NCI-H748 (cell line): ENCODE results near the gene SSU72.
"Not testable (repeated sequence)": the region's sequence is repeated elsewhere in the genome, so short reads cannot be mapped to it uniquely, and the experiment has no call there.

Source experiments
- DNase-seq: peaks from one replicate; lab custom pipeline; 2025; ENCODE audit not compliant: unreplicated experiment; lab: John Stamatoyannopoulos, UW

Gene SSU72

DNA sequence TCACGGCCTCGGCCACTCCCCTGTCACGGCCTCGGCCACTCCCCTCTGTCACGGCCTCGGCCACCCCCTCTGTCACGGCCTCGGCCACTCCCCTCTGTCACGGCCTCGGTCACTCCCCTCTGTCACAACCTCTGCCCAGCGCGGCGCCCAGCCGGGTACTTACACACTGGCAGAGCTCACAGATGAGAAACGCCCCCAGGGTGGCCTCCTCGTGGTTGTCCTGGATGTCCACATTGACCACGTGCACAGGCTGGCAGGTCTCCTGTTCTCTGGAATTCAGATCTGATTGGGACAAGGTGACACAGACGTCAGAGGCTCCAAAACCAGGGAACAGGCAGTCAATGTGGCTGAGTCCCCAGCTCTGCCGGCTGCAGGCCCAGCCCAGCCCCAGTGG, 31.0 kb downstream of the SSU72 start:
- no peak for DNase-seq

DNA sequence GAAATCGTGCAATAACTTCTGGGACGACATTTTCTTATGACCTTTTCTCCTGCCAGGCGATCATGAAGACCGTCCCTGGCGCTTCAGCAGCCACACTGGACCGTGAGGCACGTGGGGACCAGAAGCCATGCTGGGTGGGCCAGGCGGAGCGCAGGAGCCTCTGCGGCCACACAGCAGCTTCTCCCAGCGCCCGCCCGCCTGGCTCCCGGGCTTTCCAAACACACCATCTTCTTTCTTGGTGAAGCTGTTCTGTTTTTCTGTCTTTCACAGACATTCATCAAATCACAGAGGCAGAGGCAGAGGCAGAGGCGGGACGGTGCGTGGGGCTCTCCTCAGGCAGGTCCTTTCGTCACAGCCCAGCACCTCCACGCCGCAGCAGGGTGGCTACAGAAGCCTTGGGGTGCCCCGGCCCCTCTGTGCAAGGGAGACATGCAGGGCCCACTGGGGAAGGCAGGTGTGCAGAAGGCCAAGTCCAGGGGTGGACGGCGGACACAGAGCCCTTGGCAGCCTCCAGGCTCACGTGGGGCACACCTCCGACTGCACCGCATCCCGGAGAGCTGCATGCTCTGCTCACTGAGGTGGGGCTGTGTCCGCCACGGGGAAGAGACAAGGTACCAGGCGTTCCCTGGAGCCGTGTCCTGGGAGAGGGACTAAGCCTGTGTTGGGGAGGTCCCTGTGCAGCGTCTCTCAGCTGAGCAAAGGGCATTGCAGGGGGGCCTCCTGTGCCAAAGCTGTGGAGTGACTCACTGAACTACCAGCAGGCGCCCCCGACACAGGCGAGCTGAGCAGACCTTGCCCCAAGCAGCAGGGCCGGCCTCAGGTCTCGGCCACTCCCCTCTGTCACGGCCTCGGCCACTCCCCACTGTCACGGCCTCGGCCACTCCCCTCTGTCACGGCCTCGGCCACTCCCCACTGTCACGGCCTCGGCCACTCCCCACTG, 31.6 kb downstream of the SSU72 start:
- DNase-seq = no peak

DNA sequence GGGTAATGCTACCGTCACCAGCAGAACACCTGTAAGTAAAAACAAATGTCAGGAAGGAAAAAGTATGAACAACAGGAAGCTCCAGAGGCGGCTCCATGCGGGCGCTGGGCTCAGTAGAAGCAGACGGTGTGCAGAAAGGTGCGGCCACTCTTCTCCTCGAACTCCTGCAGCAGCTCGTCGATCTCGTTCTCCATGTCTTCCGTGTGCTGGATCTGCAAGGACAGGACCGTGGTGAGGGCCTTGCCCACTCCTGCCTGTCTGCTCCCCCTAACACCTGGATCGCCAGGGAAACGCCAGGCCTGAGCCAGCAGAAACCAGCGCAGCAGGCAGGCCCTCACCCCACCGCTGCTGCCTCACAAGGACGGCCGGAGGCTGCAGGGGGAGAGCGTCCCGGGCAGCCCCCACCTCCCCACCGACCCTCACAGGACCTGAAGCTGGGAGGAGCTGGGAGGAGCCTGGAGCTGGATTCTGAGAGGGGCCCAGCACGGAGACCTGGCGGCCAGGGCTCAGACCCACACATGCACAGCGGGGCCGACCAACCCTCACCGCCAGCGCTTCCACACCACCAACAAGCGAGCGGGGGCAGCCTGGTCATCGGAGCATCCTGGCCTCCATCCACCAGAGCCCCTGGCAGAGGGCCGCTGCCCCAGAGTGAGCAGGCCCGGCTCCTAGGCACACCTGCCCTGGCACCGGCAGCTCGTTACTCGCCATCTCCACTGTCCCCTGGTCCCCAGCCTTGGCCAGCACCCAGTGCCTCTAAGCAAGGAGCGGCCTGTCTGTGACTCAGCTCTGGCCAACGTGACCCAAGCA, 32.5 kb downstream of the SSU72 start:
- no peak for DNase-seq

DNA sequence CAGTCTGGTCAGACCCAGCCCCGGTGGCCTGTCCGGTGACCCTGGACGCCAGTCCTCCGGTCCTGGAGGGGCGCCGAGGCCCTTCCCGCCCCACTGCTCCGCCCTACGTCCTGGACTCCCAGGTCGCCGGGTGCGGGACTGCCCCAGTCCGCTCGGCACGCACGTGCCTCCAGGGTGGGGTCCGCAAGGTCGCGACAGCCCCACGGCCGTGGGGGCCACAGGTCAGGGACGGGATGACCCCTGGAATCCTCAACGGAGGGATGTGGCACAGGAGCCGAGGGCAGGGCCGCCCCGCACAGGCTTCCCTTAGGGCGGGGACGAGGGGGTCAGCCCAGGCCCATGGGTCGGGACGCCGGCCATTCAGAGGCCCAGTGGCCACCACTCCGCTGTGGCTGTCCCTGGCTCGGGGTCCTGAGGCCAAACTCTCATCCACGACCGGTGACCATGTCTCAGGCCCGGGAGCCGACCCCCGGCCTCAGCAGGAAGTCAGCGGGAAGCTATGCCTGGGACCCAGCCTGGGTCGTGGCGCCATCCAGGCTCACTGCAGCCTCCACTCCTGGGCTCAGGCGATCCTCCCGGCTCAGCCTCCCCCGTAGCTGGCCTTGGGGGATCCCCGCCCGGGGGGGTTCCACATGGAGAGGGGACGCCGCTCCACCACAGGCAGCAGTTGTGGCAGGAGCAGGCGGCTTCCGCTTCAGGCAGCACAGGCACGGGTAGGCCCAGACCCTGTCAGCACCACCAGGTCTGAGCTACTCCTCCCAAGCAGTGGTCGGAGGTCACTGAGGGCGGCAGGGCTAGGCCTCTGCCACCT, 33.6 kb downstream of the SSU72 start:
- DNase-seq = no peak

DNA sequence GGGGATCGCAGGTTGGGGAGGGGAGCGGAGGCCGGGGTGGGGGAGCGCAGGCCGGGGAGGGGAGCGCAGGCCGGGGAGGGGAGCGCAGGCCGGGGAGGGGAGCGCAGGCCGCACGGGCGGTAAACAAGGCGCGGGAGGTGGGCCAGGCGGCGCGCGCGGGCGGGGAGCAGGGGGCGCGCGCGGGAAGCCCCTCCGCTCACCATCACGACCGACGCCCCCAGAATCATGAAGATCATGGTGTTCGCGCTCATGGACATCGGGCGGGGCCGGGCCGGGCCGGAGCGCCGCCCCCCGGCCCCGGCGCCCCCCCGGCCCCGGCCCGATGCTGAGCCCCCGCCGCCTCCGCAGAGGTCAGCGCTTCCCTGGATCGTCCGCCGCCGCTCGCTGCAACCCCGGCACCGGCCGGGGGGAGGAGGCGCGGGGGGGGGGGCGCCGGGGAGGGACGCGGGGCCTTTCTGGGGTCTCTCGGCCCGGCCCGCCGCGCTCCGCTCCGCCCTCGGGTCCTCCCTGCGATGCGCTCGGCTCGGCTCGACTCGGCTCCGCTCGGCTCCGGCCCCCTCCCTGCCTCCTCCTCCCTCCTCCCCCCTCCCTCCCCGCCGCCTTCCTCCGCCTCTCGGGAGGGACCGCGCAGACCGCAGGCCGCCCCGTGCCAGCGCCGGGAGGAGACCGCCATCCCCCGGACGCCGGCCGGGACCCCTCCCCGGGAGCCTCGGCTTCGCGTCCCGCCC, 34.4 kb downstream of the SSU72 start, which contains the start of gene TMEM240:
TSS of gene TMEM240 (minus strand) at position 535 of the 728 bp plus-strand sequence. CDS start at position 257, 278 bp downstream.
- peak; percentile 62 for DNase-seq

DNA sequence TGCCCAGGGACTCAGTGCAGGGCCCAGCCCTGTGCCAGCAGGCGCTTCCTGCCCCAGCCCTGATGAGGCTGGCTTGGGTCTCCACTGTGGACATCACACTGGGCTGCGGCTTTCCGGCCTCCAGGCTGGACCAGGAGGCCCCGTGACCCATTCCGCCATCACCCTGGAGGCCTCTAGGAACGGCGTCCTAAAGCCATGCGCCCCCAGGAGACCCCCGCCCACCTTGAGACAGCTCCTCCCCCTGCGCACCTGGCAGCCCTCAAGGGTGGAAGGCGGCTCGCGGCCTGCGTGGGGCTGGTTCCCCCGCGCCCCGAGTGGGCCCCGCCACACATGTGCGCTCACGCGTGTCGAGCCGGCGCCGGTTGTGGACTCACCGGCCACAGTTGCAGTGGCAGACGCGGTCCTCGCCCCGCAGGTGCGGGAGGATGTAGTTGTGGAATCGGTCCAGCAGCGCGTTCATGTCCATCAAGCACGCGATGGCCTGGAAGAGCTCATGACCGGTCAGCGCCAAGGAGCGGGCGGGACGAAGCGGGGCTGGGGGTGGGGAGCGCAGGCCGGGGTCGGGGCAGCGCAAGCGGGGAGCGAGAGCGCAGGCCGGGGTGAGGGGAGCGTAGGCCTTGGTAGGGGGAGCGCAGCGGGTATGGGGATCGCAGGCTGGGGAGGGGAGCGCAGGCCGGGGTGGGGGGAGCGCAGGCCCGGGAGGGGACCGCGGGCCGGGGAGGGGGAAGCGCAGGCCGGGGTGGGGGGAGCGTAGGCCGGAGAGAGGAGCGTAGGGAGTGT, 35.2 kb downstream of the SSU72 start:
- DNase-seq = peak; percentile 36

DNA sequence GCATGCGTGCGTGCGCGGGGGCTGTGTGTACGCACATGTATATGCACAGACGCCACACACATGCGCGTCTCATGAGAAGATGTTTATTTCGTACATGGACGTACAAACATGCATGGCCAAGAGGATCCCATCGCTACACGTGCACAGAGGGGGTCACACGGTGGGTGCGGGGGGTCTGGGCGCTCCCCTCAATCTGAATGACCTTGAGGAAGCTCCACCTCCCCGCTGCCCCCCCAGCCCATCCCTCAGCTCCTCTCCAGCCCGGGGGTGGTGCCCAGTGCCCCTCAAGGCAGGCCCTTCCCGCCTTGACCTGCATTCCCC, 35.7 kb downstream of the SSU72 start:
- DNase-seq = no peak

DNA sequence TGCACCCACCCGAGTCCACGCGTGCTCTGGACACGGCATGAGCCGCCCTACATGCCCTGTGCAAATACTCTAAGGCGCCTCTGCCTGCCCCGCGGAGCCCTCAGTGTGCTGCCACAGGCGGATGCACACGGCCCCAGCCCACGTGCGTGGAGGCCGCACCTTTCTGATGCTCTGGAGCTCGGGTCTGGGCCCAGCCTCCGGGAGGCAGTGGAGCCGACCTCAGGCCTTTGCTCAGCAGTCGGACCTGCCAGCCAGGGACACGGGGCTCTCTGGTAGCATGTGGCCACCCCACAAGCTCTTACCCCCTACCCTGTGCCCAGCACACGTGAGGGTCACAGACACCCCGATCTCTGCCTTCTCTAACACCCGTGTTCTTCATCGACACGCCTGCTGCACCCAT, 36.3 kb downstream of the SSU72 start:
- no peak for DNase-seq

DNA sequence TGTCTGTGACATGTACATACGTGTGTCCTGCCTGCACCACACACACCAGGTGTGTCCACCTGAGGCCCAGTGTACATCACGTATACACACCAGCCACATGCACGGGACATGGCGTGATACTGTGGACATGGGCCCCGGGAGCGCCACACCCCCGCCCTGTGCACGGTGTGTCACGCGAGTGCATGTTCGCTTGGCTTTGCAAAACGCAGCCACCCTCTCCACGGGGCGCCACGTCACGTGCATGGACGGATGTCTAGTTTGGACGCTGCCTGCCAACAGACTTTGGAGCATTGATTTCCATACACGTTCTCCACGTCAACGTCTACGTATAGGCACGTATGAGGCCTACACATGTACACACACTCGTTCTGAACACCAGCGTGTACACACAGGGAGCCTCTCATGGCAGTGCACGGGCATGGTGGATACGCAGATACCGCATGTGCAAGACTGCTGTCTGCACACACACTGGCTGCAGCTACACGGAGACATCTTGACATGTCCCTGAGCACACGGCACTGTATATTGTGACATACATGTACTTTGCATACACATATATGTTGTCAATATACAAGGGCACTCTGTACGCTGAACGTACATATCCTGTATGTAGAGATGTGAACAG, 36.9 kb downstream of the SSU72 start:
- DNase-seq = no peak

DNA sequence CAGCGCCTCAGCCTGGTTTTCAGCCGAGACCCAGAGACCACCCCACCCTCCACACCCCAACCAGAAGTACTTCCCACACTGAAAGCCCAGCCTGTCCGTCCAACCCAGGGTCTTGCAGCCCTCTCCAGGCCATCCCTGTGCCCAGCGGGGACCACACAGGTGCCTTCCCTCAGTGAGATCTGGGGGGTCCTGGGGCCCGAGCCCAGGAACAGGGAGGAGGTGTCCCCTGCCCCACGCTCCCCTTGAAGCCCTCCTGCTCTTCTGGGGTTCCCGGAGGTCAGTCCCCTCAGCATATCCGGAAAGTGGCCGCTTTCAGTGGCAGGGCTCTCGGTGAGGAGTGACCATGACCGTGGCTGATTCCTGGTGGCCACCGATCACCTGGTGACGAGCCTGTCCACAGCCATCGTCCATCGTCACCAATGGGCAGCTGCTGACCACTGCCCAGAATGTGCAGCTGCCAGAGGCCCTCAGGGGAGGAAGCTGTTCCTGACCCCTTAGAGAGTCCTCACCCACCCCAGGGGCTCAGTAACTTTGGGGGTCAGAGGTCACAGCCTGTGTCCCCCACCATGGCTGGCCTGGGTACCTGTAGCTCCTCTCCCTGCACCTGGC, 37.6 kb downstream of the SSU72 start:
- no peak for DNase-seq

DNA sequence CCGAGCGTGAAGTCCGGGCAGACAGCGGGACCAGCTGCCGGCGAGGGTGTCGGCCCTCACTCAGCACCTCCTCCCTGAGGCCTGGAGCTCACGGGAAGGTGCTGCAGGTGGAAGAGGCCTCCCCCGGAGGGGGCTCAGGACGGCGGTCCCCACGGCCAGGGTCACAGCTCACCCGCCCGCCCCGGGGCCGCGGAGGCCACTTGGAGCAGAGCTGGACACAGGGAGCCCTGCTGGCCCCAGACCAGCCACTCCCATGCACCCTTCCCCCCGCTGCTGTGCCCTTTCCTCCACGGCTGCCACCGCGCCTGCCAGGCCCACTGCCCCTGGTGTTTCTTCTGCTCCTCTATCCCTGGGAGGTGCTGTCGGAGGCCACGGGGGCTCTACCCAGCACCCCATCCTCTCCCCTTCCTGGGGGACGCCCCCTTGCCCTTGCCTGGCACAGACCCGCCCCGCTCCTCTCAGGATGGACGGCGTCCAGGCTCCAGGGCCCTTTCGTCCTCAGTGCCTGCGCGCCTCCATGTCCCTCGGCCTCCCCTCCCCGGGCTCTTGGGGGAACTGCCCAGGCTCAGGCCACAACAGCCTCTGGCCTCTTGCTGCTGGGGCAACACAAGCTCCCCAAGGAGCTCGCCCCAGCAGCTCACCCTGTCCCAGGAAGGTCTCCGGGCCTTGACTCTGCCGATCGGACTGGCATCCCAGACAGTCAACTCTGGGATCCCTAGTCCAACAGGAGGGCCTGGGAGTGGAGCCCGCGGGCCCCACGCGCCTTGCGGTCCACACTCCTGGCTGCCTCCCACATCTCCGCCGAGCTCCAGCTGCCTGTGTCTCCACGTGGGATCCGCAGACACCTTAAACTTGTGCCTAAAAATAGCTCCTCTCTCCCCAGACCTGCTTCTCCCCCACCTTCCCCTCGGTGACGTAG, 38.4 kb downstream of the SSU72 start:
- DNase-seq = no peak

DNA sequence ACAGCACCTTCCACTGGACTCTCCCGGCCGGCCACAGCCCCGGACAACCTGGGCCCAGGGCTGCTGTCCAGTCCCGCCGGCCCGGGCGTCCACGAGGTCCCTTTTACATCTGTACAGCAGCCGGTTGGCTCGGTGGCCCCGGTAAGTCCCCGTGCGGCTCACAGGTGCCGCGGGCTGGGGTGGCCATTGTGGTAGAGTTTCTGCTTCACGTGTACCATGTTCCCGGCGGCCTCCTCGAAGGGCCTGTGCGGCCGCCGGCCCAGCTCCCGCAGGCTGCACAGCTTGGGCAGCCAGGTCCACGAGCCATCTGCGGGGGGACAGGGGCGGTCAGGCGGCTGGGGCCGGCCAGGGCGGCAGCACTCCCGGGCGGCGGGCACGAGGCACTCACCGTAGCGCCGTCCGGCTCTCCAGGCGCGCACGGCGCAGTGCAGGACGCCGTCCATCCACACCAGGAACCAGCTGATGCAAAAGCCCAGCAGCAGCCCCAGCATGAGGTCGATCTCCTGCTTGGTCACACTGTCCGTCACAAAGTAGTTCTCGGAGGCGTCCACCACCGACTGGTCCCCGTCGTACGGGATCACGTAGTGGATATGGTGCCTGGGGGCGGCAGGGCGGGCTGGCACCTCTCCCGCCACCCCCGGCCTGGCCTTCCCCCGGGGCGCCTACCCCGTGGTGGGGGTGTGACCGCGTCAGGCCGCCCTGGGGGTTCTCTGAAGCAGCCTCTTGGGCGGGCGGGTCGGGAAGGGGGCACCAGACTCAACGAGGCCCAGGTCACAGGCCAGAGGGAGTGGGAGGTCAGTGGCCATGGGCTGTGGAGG, 39.3 kb downstream of the SSU72 start:
- DNase-seq = no peak

DNA sequence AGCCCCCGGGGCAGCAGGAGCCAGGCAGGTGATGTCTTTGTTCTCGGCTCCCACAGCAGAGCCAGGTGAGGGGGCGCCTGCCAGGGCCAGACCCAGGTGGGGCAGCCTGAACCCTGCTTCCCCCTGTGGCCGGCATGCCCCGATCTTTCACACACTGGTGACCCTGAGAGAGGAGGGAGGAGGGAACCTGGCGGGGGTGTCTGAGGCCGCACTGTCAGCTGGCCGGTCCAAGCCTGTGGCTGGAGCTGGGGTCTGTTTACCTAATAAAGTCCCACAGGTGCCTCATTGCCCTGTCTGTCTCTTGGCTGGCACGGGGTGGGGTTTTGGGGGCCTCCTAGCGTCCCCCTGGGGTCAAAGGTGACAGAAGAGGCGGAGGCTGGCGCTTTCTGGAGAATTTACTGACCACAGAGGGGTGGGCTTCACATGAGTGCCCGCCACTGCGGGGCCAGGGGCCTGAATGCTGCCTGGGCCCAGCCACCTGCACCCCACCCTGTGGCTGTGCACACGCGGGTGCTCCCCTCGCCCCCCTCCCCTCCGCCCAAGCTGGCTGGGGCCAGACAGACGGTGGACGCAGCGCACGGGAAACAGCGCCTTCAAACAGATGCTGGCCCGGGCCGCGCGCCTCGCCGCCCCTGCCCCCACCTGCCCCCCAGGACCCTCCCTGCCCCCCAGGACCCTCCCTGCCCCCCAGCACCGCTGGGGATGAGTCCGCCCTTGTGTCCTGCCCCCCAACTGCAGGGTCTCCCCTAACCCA, 40.1 kb downstream of the SSU72 start:
- no peak for DNase-seq

DNA sequence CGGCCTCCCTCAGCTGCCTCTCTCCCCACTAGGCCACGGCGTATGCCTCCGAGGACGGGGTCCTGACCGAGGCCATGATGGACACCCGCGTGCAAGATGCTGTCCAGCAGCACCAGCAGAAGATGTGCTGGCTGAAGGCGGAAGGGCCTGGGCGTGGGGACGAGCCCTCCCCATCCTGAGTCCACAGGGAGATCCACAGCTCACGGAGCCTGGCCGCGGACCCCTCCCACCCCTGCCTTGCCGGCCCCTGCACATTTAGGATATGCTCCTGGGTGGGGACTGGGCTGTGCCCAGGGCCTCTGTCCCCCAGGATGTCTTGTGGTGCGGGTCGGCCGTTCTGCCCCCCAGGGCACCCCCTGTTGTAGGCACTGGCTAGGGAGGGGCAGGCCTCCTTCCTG, 40.8 kb downstream of the SSU72 start:
- not testable (repeated sequence) for DNase-seq

DNA sequence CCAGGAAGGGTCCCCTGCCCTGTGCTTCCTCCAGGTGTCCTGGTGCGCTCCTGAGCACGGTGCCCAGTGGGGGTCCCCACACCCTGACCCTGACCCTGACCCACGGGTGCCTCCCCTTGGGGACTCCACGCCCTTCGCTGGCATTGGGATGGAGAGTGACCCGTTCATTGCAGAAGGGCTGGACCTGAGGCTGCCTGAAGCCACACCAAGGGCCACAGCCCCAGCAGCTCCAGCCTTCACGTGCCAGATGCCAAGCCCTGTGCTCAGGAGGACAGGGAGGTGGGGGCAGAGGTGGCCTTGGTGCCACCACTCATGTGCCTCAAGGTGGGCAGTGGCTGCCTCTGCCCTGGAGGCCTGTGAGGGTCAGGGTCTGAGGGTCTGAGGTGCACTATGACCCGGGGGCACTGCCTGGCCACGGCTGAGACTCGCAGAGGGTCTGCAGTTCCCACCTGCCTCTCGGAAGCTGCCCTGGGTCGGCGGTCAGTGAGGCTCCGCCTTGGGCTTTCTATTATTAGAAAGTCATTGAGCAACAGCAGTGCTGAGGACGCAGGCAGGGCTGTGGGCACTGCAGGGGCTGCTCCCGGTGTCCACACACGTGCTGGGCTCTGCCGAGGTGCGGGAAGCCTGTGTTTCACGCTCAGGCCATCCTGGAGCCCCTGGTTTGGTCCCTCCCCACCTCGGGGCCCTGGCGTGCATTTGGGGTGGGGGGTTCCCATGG, 41.3 kb downstream of the SSU72 start:
- not testable (repeated sequence) for DNase-seq

DNA sequence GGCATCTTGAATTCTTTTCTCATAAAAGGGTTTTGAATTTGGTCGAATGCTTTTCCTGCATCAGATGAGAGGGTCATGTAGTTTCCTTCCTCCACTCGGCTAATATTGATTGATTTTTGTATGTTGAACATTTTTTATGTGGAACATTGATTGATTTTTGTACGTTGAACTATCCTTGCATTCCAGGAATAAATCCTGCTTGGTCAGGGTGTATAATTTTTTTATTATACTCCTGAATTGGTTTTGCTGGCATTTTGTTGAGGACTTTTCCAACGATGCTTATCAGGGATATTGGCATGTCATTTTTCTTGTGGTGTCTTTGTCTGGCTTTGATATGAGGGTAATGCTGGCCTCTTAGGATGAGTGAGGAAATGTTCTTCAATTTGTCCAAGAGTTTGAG, 42.7 kb downstream of the SSU72 start:
- DNase-seq = no peak
